GM18502 (cell line): Measurements from ENCODE around the gene GK2.

ENCODE experiments used
- ATAC-seq: cut with Tn5 transposase; IDR thresholded peaks from one replicate; pipeline ENCODE4 v1.9.1; 2021; ENCODE audit warnings: mild to moderate bottlenecking; ENCODE audit not compliant: unreplicated experiment, poor library complexity

GK2 gene

GRCh38 chr4:79390890-79391289 lies 17.1 kb downstream of the GK2 start:
- ATAC-seq: no peak

DNA sequence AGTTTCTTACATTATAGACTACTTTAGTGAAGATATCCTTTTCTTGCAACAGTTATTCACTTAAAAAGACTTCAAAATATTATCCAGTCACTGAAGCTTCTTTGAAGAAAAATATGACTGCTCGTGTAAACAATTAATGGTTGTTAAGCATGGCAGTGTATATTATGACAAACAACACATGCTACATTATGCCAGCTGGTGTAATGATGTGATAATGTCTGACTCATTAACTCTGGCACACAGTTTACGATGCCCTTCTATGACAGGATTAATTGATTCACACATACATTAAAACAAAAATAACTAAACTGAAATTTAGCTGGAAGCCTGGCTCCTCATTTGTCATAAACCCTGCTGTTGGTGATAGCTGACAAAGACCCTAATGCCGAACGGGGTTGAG lies 22.4 kb downstream of the GK2 start:
- ATAC-seq: no peak

GRCh38 chr4:79381161-79381560 lies 26.9 kb downstream of the GK2 start:
- no peak for ATAC-seq

DNA sequence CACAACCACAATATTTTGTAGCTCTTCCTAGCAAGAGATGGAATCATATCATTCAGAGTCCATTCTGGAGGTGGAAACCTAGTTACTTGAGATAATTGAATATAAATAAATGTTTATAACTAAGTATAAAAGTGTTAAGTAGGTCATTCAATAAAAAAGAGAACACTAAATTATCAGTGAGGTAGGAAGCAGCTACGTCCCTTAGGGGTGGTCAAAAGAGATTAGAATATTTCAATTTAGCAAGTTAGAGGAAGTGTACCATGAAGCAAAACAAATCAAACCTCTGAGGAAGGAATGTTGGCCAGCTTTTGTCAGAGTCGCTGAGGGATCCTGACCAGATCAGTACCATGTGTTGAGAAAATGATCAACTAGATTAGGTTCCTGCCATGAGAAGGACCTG lies 38.0 kb downstream of the GK2 start:
- no peak for ATAC-seq

DNA sequence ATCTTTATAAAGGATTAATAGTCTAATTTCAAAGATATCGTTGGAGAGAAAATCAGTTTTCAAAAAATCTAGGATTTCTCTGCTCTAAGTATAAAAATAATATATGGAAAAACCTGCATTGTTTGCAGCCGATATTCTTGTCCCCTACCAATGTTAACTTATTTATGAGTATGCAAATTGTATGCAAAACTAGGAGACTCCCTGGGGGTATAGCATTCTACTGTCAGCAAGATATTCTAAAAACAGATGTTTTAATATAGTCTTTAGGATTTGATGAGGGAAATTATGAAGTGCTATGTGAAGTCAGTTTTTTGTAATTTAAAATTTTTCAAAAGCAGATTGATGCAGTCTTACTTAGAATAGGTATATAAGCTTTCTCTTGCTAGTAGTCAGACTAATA lies 40.9 kb downstream of the GK2 start:
- ATAC-seq: no peak

- ATAC-seq: no peak
These were observed 41.6 kb downstream of the GK2 start for GRCh38 chr4:79366422-79366821.

GRCh38 chr4:79364061-79364460 lies 44.0 kb downstream of the GK2 start:
- ATAC-seq: no peak

- ATAC-seq: no peak
These were observed 45.4 kb downstream of the GK2 start for GRCh38 chr4:79362626-79363025.

DNA sequence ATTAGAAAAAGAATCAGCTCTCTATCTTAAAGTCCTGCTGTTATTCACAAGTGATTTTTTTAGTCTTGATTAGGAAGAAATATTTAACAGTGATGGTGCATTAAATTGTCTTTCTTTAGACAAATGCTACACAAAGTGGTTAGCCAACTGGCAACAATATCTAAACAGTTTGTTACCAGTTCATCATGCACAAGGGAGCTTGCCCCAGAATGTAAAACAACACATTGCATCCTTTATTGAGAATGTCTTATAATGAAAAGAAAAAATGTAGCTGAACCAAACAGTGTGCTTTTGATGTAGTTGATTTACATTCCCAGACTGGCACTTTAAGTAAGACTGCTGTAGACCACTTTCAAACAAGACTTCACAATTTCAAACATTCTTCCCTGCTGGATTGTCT lies 48.0 kb downstream of the GK2 start:
- no peak for ATAC-seq

DNA sequence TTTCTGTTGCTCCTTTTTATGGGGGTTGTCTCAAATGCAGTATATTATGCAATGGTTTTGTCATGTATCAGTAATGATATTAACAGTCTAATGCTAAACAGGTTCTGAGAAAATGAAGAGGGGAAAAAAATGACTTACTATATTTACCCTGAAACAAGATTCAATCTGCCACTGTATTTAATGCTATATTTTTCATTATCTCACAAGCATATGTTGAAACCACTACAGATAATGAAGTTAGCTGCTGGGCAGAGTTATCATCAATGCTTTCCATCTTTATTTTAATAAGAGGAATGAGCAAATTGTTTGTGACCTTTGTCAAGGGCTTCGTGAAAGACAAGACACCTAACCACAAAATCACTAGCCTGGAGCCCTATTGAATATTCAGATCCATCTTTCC lies 49.6 kb downstream of the GK2 start:
- no peak for ATAC-seq

DNA sequence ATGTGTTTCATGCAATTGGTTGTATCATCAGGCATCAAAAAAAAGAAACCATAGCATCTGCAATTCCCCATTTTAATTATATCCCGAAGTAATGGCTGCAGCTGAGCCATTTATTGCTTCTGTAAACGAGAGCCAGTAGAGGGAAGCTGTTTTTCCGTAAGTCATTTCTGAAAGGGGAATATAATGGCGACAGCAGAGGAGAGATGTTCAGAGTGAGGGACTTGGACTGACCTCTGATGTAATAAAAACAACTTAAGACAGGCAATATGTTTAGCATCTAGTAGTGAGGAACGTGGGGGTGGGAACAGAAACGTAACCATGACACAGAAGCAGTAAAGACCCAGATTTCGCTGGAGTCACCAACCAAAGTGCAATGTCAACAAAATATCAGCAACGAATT lies 50.7 kb downstream of the GK2 start:
- ATAC-seq: no peak
